Anterior cingulate cortex (tissue), 58 donors: ENCODE measurements around the gene GTF2IRD1.

ENCODE experiments used
- DNase-seq, 58 donors: peaks; one replicate each; lab custom pipeline; 2025; lab: John Stamatoyannopoulos, UW

GTF2IRD1 gene

GRCh38 chr7:74583630-74584029 lies 129.9 kb downstream of the GTF2IRD1 start:
- no peak for DNase-seq

GRCh38 chr7:74584160-74584954 lies 130.7 kb downstream of the GTF2IRD1 start:
- DNase-seq = no peak

- DNase-seq = no peak
These were observed 132.1 kb downstream of the GTF2IRD1 start for GRCh38 chr7:74585844-74586243.

GRCh38 chr7:74586258-74587175 lies 132.8 kb downstream of the GTF2IRD1 start:
- no peak for DNase-seq

GRCh38 chr7:74587435-74588126 lies 133.9 kb downstream of the GTF2IRD1 start:
- DNase-seq = peak in 33 of 58 donors; percentile 3 to 81 (median 25)

DNA sequence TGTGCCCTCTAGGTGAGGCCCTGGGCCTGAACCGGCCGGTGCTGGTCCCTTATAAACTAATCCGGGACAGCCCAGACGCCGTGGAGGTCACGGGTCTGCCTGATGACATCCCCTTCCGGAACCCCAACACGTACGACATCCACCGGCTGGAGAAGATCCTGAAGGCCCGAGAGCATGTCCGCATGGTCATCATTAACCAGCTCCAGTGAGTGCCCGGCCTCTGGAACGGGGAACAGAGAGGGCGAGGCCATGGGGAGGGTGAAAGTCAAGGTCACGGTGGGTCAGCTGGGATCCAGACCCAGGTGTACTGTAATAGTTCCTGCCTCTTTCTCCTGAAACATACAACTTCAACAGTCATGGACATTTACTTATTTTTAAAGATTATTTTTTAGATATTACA lies 137.1 kb downstream of the GTF2IRD1 start:
- no peak for DNase-seq

- no peak for DNase-seq
These were observed 144.9 kb downstream of the GTF2IRD1 start for GRCh38 chr7:74598558-74598957.

GRCh38 chr7:74599244-74599643 lies 145.5 kb downstream of the GTF2IRD1 start:
- no peak for DNase-seq

- DNase-seq = peak in 2 of 58 donors; percentile 23 to 35
These were observed 150.8 kb downstream of the GTF2IRD1 start for GRCh38 chr7:74604326-74605020.

GRCh38 chr7:74606101-74606908 lies 152.6 kb downstream of the GTF2IRD1 start:
- DNase-seq = peak in 32 of 58 donors; percentile 5 to 66 (median 31)

- DNase-seq = peak in 3 of 58 donors; percentile 2 to 45 (median 32)
These were observed 153.3 kb downstream of the GTF2IRD1 start for GRCh38 chr7:74606909-74607510.

DNA sequence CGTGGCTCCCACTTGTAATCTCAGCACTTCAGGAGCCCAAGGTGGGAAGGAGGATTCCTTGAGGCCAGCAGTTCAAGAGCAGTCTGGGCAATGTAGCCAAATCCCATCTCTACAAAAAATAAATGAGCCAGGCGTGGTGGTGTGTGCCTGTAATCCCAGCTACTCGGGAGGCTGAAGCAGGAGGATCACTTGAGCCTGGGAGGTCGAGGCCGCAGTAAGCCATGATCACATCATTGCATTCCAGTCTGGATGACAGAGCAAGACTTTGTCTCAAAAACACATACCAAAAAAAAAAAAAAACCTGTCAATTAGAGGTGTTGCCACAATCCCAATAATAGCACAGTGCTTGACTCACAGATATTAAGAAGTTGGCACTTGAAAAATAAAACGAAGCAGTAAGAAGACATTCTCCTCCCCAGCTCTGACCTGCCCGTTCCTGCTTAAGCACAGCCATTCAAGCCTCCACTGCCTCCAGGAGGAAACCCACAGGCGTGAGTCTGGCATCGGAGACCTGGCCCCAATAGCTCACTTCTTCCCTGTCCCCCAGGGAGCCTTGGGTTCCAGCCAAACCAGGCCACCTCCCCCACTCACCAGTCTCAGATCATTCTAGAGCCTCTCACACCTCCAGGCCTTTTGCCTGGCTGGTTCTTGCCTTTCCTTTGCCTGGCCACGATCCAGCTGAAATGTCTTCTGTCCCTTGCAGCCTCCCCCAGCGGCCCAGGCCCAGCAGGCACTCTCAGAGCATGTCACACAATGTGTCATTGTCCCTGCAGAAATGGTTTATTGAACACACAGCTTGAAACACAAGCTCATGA lies 158.5 kb downstream of the GTF2IRD1 start:
- DNase-seq = peak in 37 of 58 donors; percentile 1 to 82 (median 22)

DNA sequence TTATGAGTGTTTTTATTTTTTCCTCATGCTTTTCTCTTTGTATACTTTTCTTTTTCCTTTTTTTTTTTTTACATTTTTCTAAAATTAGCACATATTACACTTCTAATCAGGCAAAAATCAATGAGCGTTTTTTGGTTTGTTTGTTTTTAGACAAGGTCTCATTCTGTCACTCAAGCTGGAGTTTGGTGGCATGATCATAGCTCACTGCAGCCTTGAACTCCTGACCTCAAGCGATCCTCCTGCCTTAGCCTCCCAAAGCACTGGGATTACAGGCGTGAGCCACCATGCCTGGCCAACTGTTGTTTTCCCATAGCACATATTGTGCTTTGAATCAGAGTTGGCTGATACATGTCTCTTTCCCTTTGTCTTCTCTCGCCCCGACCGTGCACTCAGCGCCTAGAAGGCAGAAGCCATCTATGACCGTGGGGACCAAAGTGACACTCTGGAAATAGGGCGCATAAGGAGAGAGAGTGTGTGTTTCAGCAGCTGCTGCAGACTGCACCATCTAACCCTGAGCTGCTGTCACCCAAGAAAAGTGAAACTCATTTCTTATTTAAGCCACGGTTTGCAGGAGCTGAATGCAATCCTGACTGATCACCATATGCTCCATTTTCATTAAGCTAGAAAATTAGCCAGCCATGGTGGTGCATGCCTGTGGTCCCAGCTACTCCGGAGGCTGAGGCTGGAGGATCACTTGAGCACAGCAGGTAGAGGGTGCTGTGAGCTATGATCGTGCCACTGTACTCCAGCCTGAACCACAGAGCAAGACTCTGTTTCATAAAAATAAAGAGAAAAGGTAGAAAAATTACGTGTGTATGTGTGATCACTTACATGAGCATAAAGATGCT lies 162.5 kb downstream of the GTF2IRD1 start:
- DNase-seq = no peak

DNA sequence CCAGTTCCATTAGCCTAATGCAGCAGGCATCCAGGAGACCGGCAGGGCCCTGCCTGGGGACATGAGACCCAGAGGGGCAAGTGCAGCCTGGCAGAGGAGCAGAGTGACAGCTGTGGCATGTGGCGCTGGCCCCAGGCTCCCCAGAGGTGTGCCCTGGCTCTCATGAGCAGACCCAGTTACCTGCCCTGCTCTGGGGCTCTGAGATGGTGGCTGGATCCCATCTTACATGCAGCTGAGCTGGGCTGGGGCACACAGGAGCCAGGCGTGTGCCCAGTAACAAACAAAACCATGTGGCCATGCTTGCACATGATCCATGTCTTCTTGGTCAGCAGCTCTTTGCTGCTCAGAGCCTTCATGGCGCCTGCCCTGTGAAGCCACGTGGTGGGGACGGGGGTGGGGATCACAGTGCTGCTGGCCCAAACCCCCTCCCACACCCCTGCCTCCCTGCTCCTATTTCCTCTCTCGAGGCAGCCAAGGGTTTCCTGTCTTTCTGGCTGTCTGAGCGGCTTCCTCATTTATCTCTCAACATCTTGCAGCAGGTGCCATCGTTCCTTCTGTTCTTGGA lies 163.6 kb downstream of the GTF2IRD1 start:
- DNase-seq = peak in 36 of 58 donors; percentile 4 to 52 (median 19)

- no peak for DNase-seq
These were observed 165.6 kb downstream of the GTF2IRD1 start for GRCh38 chr7:74619235-74619860.

GRCh38 chr7:74622228-74622749 lies 168.6 kb downstream of the GTF2IRD1 start:
- DNase-seq = no peak
